ENCODE data around the gene CHST8. TPM values are rescaled to one million over a fixed set of nuclear protein-coding genes. Genes with fewer than 3 reads are reported as not detected.

The CHST8 gene
- total and polyA plus RNA-seq, 2 donors from 2014 or later, result 0.28 TPM; not detected in 1

- intact Hi-C loops (cut with DNase I), result no loop called here
- Histone ChIP-seq H3K9me3 (ENCODE audit: control insufficient read depth in 2 of 3, insufficient read depth in 1 of 3, low read length in 3 of 3) (no peaks in the 10 kb centered on the region), H3K4me3 (ENCODE audit: low read length in 3 of 3) (no peak overlapping the region), H3K36me3 (ENCODE audit: control insufficient read depth in 2 of 3, insufficient read depth in 3 of 3, low read length in 3 of 3) (no peaks in the 10 kb centered on the region), H3K27ac (ENCODE audit: low read depth in 2 of 2, low read length in 2 of 2) (no peak overlapping the region), H3K9ac (ENCODE audit: low read length in 3 of 3) (no peak overlapping the region), H3K27me3 (ENCODE audit: control insufficient read depth, insufficient read depth, low read length) (no peaks in the 10 kb centered on the region), H3K4me1 (ENCODE audit: control insufficient read depth in 2 of 3, insufficient read depth in 2 of 3, low read depth in 1 of 3, low read length in 3 of 3) (no peaks in the 10 kb centered on the region)
- FAIRE-seq, result no peak
- TF ChIP-seq, protein P1, sequence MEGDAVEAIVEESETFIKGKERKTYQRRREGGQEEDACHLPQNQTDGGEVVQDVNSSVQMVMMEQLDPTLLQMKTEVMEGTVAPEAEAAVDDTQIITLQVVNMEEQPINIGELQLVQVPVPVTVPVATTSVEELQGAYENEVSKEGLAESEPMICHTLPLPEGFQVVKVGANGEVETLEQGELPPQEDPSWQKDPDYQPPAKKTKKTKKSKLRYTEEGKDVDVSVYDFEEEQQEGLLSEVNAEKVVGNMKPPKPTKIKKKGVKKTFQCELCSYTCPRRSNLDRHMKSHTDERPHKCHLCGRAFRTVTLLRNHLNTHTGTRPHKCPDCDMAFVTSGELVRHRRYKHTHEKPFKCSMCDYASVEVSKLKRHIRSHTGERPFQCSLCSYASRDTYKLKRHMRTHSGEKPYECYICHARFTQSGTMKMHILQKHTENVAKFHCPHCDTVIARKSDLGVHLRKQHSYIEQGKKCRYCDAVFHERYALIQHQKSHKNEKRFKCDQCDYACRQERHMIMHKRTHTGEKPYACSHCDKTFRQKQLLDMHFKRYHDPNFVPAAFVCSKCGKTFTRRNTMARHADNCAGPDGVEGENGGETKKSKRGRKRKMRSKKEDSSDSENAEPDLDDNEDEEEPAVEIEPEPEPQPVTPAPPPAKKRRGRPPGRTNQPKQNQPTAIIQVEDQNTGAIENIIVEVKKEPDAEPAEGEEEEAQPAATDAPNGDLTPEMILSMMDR (IDR thresholded peaks at IDR 0.05; ENCODE audit: borderline replicate concordance, extremely low read depth, insufficient read depth), result no peak
- DNase-seq, result no peak
These were observed 116.1 kb downstream of the CHST8 start for GRCh38 chr19:33737681-33738371.

- Histone ChIP-seq H3K27ac (ENCODE audit: low read depth in 2 of 2, low read length in 2 of 2) (no peak overlapping the region), H3K4me1 (ENCODE audit: control insufficient read depth in 2 of 3, insufficient read depth in 2 of 3, low read depth in 1 of 3, low read length in 3 of 3) (no peaks in the 10 kb centered on the region), H3K4me3 (ENCODE audit: low read length in 3 of 3) (no peak overlapping the region), H3K9me3 (ENCODE audit: control insufficient read depth in 2 of 3, insufficient read depth in 1 of 3, low read length in 3 of 3) (no peaks in the 10 kb centered on the region), H3K36me3 (ENCODE audit: control insufficient read depth in 2 of 3, insufficient read depth in 3 of 3, low read length in 3 of 3) (no peaks in the 10 kb centered on the region), H3K9ac (ENCODE audit: low read length in 3 of 3) (no peak overlapping the region), H3K27me3 (ENCODE audit: control insufficient read depth, insufficient read depth, low read length) (no peaks in the 10 kb centered on the region)
- DNase-seq (peak in 4 of 5 donors; percentile 73 to 89 (median 86)), FAIRE-seq (no peak)
- intact Hi-C loops (cut with DNase I), result no loop called here
- TF ChIP-seq, protein P1 (IDR thresholded peaks at IDR 0.05; ENCODE audit: borderline replicate concordance, extremely low read depth, insufficient read depth), result no peak
These were observed 119.2 kb downstream of the CHST8 start for GRCh38 chr19:33740811-33741396.

- H3K4me3 ChIP-seq (ENCODE audit: low read length in 3 of 3), result no peak overlapping the region
- no peaks in the 10 kb centered on the region for H3K27me3 ChIP-seq (ENCODE audit: control insufficient read depth, insufficient read depth, low read length)
- no peak overlapping the region for H3K27ac ChIP-seq (ENCODE audit: low read depth in 2 of 2, low read length in 2 of 2)
- intact Hi-C loops (cut with DNase I), result no loop called here
- H3K9ac ChIP-seq (ENCODE audit: low read length in 3 of 3), result no peak overlapping the region
- no peaks in the 10 kb centered on the region for H3K9me3 ChIP-seq (ENCODE audit: control insufficient read depth in 2 of 3, insufficient read depth in 1 of 3, low read length in 3 of 3)
- no peaks in the 10 kb centered on the region for H3K4me1 ChIP-seq (ENCODE audit: control insufficient read depth in 2 of 3, insufficient read depth in 2 of 3, low read depth in 1 of 3, low read length in 3 of 3)
- TF ChIP-seq, protein P1 (IDR thresholded peaks at IDR 0.05; ENCODE audit: borderline replicate concordance, extremely low read depth, insufficient read depth), result no peak
- no peak for FAIRE-seq
- no peaks in the 10 kb centered on the region for H3K36me3 ChIP-seq (ENCODE audit: control insufficient read depth in 2 of 3, insufficient read depth in 3 of 3, low read length in 3 of 3)
- peak in 1 of 5 donors; percentile 55 for DNase-seq
These were observed 123.5 kb downstream of the CHST8 start for GRCh38 chr19:33745297-33745696.
